Karpas-422 (cell line): ENCODE measurements around the gene ETS2. TPM values are rescaled to one million over a fixed set of nuclear protein-coding genes. Genes with fewer than 3 reads are reported as not detected.
"Not testable (repeated sequence)": the region's sequence is repeated elsewhere in the genome, so short reads cannot be mapped to it uniquely, and the experiment has no call there.

Source experiments
- DNase-seq: peaks from one replicate; pipeline ENCODE4 v3.0.0-alpha.2; 2015
- H2AFZ ChIP-seq: fragments of 200-600 bp; sonication (generic); 2 replicates; pipeline ENCODE4 v1.6.1; 2014; ENCODE audit warnings: antibody characterized with exemption, low read length, mixed read lengths
- H3K27ac ChIP-seq: fragments of 200-600 bp; sonication (generic); 2 replicates; pipeline ENCODE4 v1.5.1; 2014; ENCODE audit warnings: mild to moderate bottlenecking, low read length, moderate library complexity
- H3K27me3 ChIP-seq: fragments of 200-600 bp; sonication (generic); 2 replicates; pipeline ENCODE4 v1.6.1; 2014; ENCODE audit warnings: low read length, mixed read lengths
- H3K36me3 ChIP-seq: fragments of 200-600 bp; sonication (generic); 2 replicates; pipeline ENCODE4 v1.6.1; 2014; ENCODE audit warnings: low read length, mixed read lengths; ENCODE audit not compliant: insufficient read depth
- H3K4me1 ChIP-seq: fragments of 200-600 bp; sonication (generic); 2 replicates; pipeline ENCODE4 v1.6.1; 2014; ENCODE audit warnings: mild to moderate bottlenecking, low read length, mixed read lengths
- H3K4me2 ChIP-seq: fragments of 200-600 bp; sonication (generic); 2 replicates; pipeline ENCODE4 v1.6.1; 2014; ENCODE audit warnings: low read length, low read depth, mild to moderate bottlenecking; ENCODE audit not compliant: poor library complexity, severe bottlenecking
- H3K4me3 ChIP-seq: fragments of 200-600 bp; sonication (generic); 2 replicates; pipeline ENCODE4 v1.5.1; 2014; ENCODE audit warnings: mild to moderate bottlenecking, antibody characterized with exemption, low read length, mixed read lengths
- H3K79me2 ChIP-seq: fragments of 200-600 bp; sonication (generic); 2 replicates; pipeline ENCODE4 v1.6.1; 2014; ENCODE audit warnings: mild to moderate bottlenecking, low read length, mixed read lengths
- H3K9ac ChIP-seq: fragments of 200-600 bp; sonication (generic); 2 replicates; pipeline ENCODE4 v1.6.0; 2014; ENCODE audit warnings: low read length
- H3K9me2 ChIP-seq: fragments of 200-600 bp; sonication (generic), shearing (Covaris generic); replicated peaks from 2 replicates; pipeline ENCODE4 v1.6.0; 2014; ENCODE audit warnings: mild to moderate bottlenecking, low read length, moderate library complexity; ENCODE audit not compliant: insufficient read depth
- H3K9me3 ChIP-seq: fragments of 300-700, 200-600 bp; sonication (generic); 2 replicates; pipeline ENCODE4 v1.6.1; 2014; ENCODE audit warnings: low read length, mixed read lengths
- H4K20me1 ChIP-seq: fragments of 200-600 bp; sonication (generic); 2 replicates; pipeline ENCODE4 v1.6.1; 2014; ENCODE audit warnings: mild to moderate bottlenecking, antibody characterized with exemption, low read length, low read depth; ENCODE audit not compliant: insufficient read depth
- total RNA-seq: library from RNA; depleted of rRNA; stranded (reverse); fragments of >200 nt; shearing (Covaris generic); gene quantifications from 2 replicates; pipeline ENCODE4 v1.2.3, GENCODE V29; 2014; ENCODE audit warnings: low replicate concordance

ETS2 gene
- total RNA-seq, 1 experiment from 2014 or later: 12.9 TPM

DNA sequence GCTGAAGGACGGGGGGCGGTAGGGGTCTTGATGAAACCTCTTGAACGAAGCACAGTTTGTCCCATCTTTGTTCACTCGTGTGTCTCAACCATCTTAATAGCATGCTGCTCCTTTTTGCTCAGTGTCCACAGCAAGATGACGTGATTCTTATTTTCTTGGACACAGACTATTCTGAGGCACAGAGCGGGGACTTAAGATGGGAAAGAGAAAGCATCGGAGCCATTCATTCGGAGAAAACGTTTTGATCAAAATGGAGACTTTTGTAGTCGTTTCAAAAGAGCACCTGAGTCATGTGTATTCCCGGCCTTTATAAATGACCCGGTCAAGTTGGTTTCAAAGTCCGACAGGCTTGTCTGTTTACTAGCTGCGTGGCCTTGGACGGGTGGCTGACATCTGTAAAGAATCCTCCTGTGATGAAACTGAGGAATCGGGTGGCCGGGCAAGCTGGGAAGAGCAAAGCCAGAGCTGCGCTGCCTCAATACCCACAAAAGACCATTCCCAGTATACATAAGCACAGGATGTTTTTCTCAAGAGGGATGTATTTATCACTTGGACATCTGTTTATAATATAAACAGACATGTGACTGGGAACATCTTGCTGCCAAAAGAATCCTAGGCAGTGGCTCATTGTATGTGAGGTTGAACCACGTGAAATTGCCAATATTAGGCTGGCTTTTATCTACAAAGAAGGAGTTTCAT lies 18.5 kb downstream of the ETS2 start:
- Histone ChIP-seq H3K4me2 (no peak overlapping the region), H3K4me3 (no peak overlapping the region), H3K36me3 (peaks cover 46% of the 10 kb centered on the region), H3K79me2 (no peaks in the 10 kb centered on the region), H2AFZ (no peak overlapping the region), H4K20me1 (no peaks in the 10 kb centered on the region), H3K9ac (no peak overlapping the region), H3K27me3 (no peaks in the 10 kb centered on the region), H3K4me1 (no peaks in the 10 kb centered on the region), H3K9me2 (no peaks in the 10 kb centered on the region), H3K9me3 (no peaks in the 10 kb centered on the region), H3K27ac (no peak overlapping the region)
- no peak for DNase-seq

DNA sequence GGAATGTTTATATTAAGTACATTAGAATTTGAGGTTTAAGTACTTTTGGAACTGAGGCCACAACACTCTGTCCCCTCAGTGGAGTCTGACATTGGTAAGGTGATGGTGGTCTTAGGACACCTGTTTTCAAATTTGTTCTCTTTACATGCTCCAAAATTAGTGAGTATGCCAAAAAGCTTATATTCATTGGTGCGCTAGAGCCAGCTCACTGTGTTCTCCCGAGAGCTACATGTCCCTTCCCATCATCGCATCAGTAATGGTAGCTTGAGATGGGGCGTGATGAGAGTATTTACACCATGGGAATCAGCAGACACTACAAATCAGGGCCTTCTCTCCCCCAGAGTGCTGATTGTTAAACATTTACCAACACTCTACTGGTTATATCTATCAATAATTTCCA lies 19.5 kb downstream of the ETS2 start:
- peaks cover 36% of the 10 kb centered on the region; the same call in 1 of the 2 replicates for H3K36me3 ChIP-seq
- H3K27me3 ChIP-seq: no peaks in the 10 kb centered on the region
- no peaks in the 10 kb centered on the region for H4K20me1 ChIP-seq
- no peaks in the 10 kb centered on the region for H3K9me3 ChIP-seq
- no peak overlapping the region for H2AFZ ChIP-seq
- DNase-seq: no peak
- no peaks in the 10 kb centered on the region for H3K4me1 ChIP-seq
- H3K79me2 ChIP-seq: no peaks in the 10 kb centered on the region
- H3K9ac ChIP-seq: no peak overlapping the region
- no peaks in the 10 kb centered on the region for H3K9me2 ChIP-seq
- H3K4me3 ChIP-seq: no peak overlapping the region
- H3K4me2 ChIP-seq: no peak overlapping the region
- no peak overlapping the region for H3K27ac ChIP-seq

DNA sequence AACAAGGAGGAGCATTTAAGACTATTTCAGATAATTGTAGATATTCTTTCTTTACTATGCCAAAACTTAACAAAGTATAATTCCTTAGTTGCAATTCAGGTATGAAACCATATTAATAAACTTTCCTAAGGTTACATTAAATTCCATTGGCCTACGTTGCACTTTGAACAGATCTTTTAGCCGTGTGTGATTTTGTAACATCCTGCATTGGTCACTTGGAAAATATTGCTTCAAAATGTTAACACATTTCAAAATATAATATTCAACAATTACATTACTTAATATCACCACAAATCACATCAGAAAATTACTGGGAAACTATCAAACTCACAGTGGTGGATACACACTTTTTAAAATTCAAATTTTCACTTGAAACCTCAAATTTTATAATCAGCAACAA lies 20.2 kb downstream of the ETS2 start:
- Histone ChIP-seq H3K9me2 (no peaks in the 10 kb centered on the region), H3K79me2 (no peaks in the 10 kb centered on the region), H3K27me3 (no peaks in the 10 kb centered on the region), H4K20me1 (no peaks in the 10 kb centered on the region), H3K9ac (no peak overlapping the region), H3K4me2 (no peak overlapping the region), H3K36me3 (peaks cover 30% of the 10 kb centered on the region; the same call in 1 of the 2 replicates), H3K27ac (no peak overlapping the region), H3K4me3 (no peak overlapping the region), H2AFZ (no peak overlapping the region), H3K4me1 (peaks cover 4% of the 10 kb centered on the region), H3K9me3 (no peaks in the 10 kb centered on the region)
- DNase-seq: no peak

DNA sequence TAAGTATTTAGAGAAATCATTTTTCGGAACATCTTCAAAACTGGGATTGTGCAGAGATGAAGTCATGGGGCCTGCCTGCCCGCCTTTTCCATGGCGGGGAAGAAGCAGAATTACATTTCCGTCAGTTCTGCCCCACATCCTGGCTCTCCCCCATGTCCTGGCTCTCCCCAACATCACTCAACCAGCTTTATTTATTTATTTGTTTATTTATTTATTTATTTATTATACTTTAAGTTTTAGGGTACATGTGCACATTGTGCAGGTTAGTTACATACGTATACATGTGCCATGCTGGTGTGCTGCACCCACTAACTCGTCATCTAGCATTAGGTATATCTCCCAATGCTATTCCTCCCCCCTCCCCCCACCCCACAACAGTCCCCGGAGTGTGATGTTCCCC lies 22.4 kb downstream of the ETS2 start:
- Histone ChIP-seq H3K36me3 (peaks cover 13% of the 10 kb centered on the region; the same call in 1 of the 2 replicates), H3K4me1 (peaks cover 21% of the 10 kb centered on the region)
- not testable (repeated sequence) for DNase-seq, H3K9me2 ChIP-seq, H2AFZ ChIP-seq, H3K27ac ChIP-seq, H3K9me3 ChIP-seq, H3K79me2 ChIP-seq, H3K4me3 ChIP-seq, H3K9ac ChIP-seq, H4K20me1 ChIP-seq, H3K27me3 ChIP-seq, H3K4me2 ChIP-seq

DNA sequence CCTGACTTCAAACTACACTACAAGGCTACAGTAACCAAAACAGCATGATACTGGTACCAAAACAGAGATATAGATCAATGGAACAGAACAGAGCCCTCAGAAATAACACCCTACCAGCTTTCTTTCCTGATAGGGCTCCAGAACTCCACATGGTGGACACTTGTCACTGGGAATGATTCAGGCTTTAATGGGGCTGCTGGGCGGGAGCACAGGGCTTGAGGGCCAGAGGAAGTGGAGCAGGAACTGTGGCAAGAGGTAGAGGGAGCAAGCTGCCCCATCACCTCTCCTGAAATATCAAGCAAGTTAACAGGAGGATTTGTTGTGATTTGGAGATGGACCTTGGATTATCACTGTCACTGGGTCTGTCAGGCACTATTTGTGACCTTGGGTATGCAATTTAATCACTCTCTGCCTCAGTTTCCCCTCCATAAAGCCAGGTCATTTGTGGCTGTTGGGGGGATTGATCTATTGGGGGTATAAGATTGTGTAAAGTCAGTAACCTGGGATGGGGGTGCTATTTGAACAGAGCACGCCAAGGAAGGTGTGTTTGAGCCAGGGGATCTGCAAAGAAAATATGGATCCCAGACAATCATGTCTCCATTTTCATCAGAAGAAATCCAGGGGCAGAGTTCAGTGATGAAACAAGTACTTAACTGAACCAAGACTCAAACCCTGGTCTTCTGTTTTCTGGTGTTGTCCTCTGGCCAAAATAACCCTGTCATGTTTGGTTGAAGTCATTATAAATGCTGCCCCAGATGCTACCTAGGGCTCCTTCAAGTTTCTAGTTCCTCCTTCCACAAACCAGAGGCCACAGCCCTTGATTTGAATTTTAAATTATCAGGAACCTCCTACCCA lies 25.2 kb downstream of the ETS2 start:
- H3K27me3 ChIP-seq: no peaks in the 10 kb centered on the region
- peak overlapping the region; percentile 87 for H3K27ac ChIP-seq
- H3K4me1 ChIP-seq: peaks cover 21% of the 10 kb centered on the region
- peak overlapping the region; percentile 46 for H3K9ac ChIP-seq
- peak overlapping the region; percentile 23; the same call in 1 of the 2 replicates for H3K4me3 ChIP-seq
- H3K9me2 ChIP-seq: no peaks in the 10 kb centered on the region
- H2AFZ ChIP-seq: peak overlapping the region; percentile 60; the same call in 1 of the 2 replicates
- no peaks in the 10 kb centered on the region for H4K20me1 ChIP-seq
- peak; percentile 86 for DNase-seq
- H3K4me2 ChIP-seq: peak overlapping the region; percentile 69
- H3K36me3 ChIP-seq: no peaks in the 10 kb centered on the region
- no peaks in the 10 kb centered on the region for H3K9me3 ChIP-seq
- no peaks in the 10 kb centered on the region for H3K79me2 ChIP-seq

DNA sequence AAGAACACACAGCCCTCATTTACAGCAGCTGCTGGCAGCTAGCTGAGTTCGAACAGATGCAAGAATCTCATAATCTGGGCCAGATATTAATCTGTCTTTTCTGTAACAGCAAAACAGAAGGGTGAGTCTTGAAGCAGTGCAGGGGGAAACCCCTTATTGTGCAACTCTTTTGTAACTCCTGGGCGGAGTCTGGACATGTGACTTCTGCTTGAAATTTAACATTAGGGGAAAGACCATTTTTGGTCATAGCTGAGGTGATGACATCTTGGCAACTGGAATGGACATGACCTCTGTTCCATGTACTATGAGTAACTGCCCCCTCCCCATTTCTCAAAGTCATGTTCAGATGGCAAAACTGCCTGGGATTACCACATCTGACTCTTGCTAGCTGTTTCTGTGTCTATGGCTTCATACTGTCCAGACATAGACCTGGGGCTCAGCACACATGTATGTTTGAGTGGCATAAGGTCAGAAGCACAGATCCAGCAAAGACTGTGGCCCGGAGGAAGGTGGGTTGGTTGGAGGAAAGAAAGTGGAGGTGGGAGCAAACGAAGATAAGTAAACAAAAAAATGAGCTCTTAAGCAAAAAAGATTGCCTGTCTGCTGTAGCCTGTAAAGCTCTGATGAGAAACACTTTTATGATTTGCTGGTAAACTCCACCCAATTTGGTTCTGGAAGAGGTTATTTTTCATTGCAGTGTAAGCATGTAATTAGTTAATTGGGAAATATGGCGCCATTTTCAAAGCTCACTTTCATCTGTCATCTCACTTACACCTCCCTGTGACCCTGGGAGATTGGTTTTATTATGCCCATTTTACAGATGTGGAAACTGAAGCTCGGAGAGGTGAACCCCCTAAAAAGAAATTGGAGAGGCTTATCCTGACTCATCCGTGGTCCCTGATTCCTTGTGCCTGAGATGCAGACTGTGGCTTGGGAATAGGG lies 26.1 kb downstream of the ETS2 start:
- Histone ChIP-seq H2AFZ (peak overlapping the region; percentile 60), H3K4me3 (peak overlapping the region; percentile 38), H3K27ac (peak overlapping the region; percentile 87), H3K9me2 (no peaks in the 10 kb centered on the region), H4K20me1 (no peaks in the 10 kb centered on the region), H3K4me1 (peaks cover 21% of the 10 kb centered on the region), H3K79me2 (no peaks in the 10 kb centered on the region), H3K9ac (peak overlapping the region; percentile 54), H3K36me3 (no peaks in the 10 kb centered on the region), H3K27me3 (no peaks in the 10 kb centered on the region), H3K9me3 (no peaks in the 10 kb centered on the region), H3K4me2 (peak overlapping the region; percentile 69)
- DNase-seq: no peak

DNA sequence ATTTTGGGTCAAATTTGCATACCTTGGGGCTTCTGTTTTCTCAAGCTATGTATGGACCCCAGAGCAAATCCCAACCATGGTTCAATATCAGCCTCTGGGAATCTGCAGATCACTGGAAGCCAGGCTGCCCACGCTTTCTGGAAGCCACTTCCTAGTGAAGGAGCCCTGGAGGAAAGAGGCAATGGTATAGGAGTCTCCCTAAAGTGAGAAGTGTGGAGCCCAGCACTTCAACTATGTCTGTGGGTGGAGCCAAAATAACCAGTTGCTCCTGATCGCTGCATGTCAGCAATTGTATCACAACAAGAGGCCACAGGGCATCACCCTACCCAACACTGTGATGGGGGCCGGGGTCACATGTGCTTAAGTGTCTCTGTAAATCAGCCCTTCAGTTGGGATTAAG lies 26.9 kb downstream of the ETS2 start:
- Histone ChIP-seq H3K27me3 (no peaks in the 10 kb centered on the region), H3K4me1 (peaks cover 21% of the 10 kb centered on the region), H3K9ac (no peak overlapping the region), H4K20me1 (no peaks in the 10 kb centered on the region), H3K4me2 (no peak overlapping the region), H3K4me3 (no peak overlapping the region), H2AFZ (no peak overlapping the region), H3K27ac (no peak overlapping the region), H3K36me3 (no peaks in the 10 kb centered on the region), H3K9me2 (no peaks in the 10 kb centered on the region), H3K9me3 (no peaks in the 10 kb centered on the region), H3K79me2 (no peaks in the 10 kb centered on the region)
- DNase-seq: no peak
